ENCODE data around the gene NGB. TPM values are rescaled to one million over a fixed set of nuclear protein-coding genes. Genes with fewer than 3 reads are reported as not detected.

Gene NGB
- total RNA-seq, 1 donor, result not detected

- no peak overlapping the region for H3K4me3 ChIP-seq (ENCODE audit: low read depth, low read length)
- TF ChIP-seq CTCF (IDR thresholded peaks at IDR 0.05; ENCODE audit: insufficient read depth, low read depth, low read length), result no peak
- no peak for DNase-seq (ENCODE audit: low read depth)
These were observed 49.6 kb downstream of the NGB start for GRCh38 chr14:77221241-77221871.

GRCh38 chr14:77220246-77221017, 50.6 kb downstream of the NGB start:
- H3K4me3 ChIP-seq (ENCODE audit: low read depth, low read length), result no peak overlapping the region
- no peak for DNase-seq (ENCODE audit: low read depth)
- no peak for TF ChIP-seq CTCF (IDR thresholded peaks at IDR 0.05; ENCODE audit: insufficient read depth, low read depth, low read length)

- DNase-seq (ENCODE audit: low read depth), result no peak
- no peak for TF ChIP-seq CTCF (IDR thresholded peaks at IDR 0.05; ENCODE audit: insufficient read depth, low read depth, low read length)
- no peak overlapping the region for H3K4me3 ChIP-seq (ENCODE audit: low read depth, low read length)
These were observed 51.4 kb downstream of the NGB start for GRCh38 chr14:77219591-77219990.

DNA sequence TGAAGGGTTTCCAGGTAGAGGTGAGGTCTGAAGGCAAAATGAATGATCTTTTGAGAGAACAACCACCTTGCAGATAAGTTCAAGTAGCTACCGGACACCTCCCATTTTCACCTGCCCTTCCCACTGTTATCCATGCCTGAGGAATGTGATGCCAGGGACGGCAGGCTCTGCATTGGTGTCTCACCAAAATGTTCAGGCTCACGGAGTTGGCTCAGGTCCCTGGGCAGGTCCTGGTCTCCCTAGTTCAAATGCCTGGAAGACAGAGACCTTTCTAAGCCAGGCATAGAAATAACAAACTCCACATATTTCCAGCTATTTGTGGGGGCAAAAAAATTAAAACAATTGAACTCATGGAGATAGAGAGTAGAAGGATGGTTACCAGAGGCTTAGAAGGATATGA, 53.5 kb downstream of the NGB start:
- no peak for DNase-seq (ENCODE audit: low read depth)
- no peak overlapping the region for H3K4me3 ChIP-seq (ENCODE audit: low read depth, low read length)
- no peak for TF ChIP-seq CTCF (IDR thresholded peaks at IDR 0.05; ENCODE audit: insufficient read depth, low read depth, low read length)

Small RNA genes within 50 kb of the gene (small RNA-seq; reads per million reads assigned to genes)
- not detected for gene MIR1260A

Other genes starting within 250 kb of the NGB start
- gene IRF2BPL, start 242.5 kb downstream of the NGB start, total RNA-seq, result 40.2 and 44.1 TPM in 2 replicates
- 11.3 and 23.7 TPM in 2 replicates for gene CIPC, start 172.9 kb downstream of the NGB start, total RNA-seq
- gene ZDHHC22, start 129.4 kb downstream of the NGB start, total RNA-seq, result not detected in 2 replicates
- gene TMEM63C, start 89.4 kb downstream of the NGB start, total RNA-seq, result under 0.01 TPM in 1 of 2 replicates, not detected in the other
- 17.7 and 18.1 TPM in 2 replicates for gene POMT2, start 49.7 kb upstream of the NGB start, total RNA-seq
- gene GSTZ1, start 49.8 kb upstream of the NGB start, total RNA-seq, result 22.0 and 37.4 TPM in 2 replicates
- gene TMED8, start 105.9 kb upstream of the NGB start, total RNA-seq, result 9.3 and 12.5 TPM in 2 replicates
- gene SAMD15, start 106.2 kb upstream of the NGB start, total RNA-seq, result 1.3 and 1.6 TPM in 2 replicates
- under 0.01 TPM in 2 replicates for gene NOXRED1, start 152.3 kb upstream of the NGB start, total RNA-seq
- 20.3 and 29.8 TPM in 2 replicates for gene VIPAS39, start 186.4 kb upstream of the NGB start, total RNA-seq
- gene AHSA1, start 186.9 kb upstream of the NGB start, total RNA-seq, result 57.0 and 88.9 TPM in 2 replicates
- under 0.01 TPM in 1 of 2 replicates, not detected in the other for gene ISM2, start 227.6 kb upstream of the NGB start, total RNA-seq